Left lung (tissue), 10 donors: Measurements from ENCODE around the gene GFPT1. TPM values are rescaled to one million over a fixed set of nuclear protein-coding genes. Genes with fewer than 3 reads are reported as not detected.
"Not testable (repeated sequence)": the region's sequence is repeated elsewhere in the genome, so short reads cannot be mapped to it uniquely, and the experiment has no call there.

Experiments
- ATAC-seq: fragments of 200-7000 bp; cut with Tn5 transposase; one replicate; pipeline ENCODE4 v1.9.1; 2020; ENCODE audit warnings: moderate library complexity
- DNase-seq, 4 donors: peaks; one replicate each; pipeline ENCODE4 v3.0.0-alpha.2; 2013 to 2020
- H3K27ac ChIP-seq, 2 donors: fragments of 200-600 bp; sonication (generic) in 1 of 2; one replicate each; pipeline versions ENCODE4 v1.5.0 to v1.8.0; 2020 to 2021
- H3K27me3 ChIP-seq, 2 donors: fragments of 200-600 bp; sonication (generic) in 1 of 2; one replicate each; pipeline versions ENCODE4 v1.5.0 to v1.8.0; 2020 to 2021
- H3K36me3 ChIP-seq, 2 donors: fragments of 200-600 bp; sonication (generic) in 1 of 2; one replicate each; pipeline versions ENCODE4 v1.5.0 to v1.8.0; 2020 to 2021
- H3K4me1 ChIP-seq, 2 donors: fragments of 200-600 bp; one replicate each; pipeline ENCODE4 v1.8.0; 2021
- H3K4me3 ChIP-seq, 2 donors: fragments of 200-600 bp; sonication (generic) in 1 of 2; one replicate each; pipeline versions ENCODE4 v1.5.0 to v1.8.0; 2020 to 2021; ENCODE audit warnings: mild to moderate bottlenecking in 1 of 2
- H3K9me3 ChIP-seq, 2 donors: fragments of 200-600 bp; sonication (generic) in 1 of 2; one replicate each; pipeline versions ENCODE4 v1.5.0 to v1.8.0; 2020 to 2021
- intact Hi-C, 2 donors: fragments of 100-400 bp; cut with DNase I; formaldehyde crosslinking; loops; one replicate each; pipeline versions ENCODE4 v1.11.2 to v1.14.2; 2022
- polyA plus RNA-seq, 6 donors: library from polyadenylated mRNA; unstranded; fragments of 120-200 nt; gene quantifications; one replicate each; pipeline ENCODE4 v1.2.1, GENCODE V29; 2013; ENCODE audit not compliant: insufficient read length in 6 of 6
- total RNA-seq, 2 donors: library from RNA; stranded (reverse); fragmentation: NEBNext Ultra II Directional; extraction: Animal tissue kit (Norgen Biotek cat#: 25700); gene quantifications; one replicate each; pipeline ENCODE4 v1.2.1, GENCODE V29; 2021
- TF ChIP-seq, protein P1 (sequence below), 2 donors: fragments of 200-600 bp; sonication (generic) in 1 of 2; IDR thresholded peaks; one replicate each; pipeline versions ENCODE4 v1.5.0 to v1.8.0; 2021; ENCODE audit warnings: antibody characterized with exemption in 2 of 2
- donor health status: DM: no; HTN: yes; CAD: no.
- donor health status: DM: no; HTN: no; CAD: no.

GFPT1 gene
- total and polyA plus RNA-seq, 8 donors, result 26.3 to 95.7 (median 30.5) TPM

DNA sequence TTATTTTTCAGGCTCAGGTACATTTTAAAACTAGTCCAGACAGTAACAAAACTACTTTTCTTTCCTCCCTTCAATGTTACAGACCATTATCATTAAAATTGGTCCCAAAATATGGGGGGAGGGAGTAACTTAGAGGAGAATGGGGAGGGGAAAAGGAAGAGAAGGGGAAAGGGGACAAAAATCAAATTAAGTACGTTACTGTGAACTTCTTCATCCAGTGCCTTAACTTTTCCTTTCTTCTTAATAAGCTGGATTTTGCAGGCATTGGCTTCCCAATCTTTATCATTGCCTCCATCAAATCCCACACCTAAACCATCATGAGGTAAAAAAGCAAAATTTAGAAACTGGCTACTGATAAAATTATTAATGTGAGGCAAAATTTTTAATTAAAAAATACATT lies 17.2 kb downstream of the GFPT1 start:
- intact Hi-C loops, result no loop called here
- ATAC-seq (no peak), DNase-seq (no peak)
- Histone ChIP-seq H3K27ac (no peak overlapping the region), H3K4me3 (no peak overlapping the region), H3K9me3 (no peaks in the 10 kb centered on the region), H3K36me3 (peaks cover 0 to 88% of the 10 kb centered on the region in 2 donors), H3K4me1 (no peaks in the 10 kb centered on the region), H3K27me3 (no peaks in the 10 kb centered on the region)
- TF ChIP-seq, protein P1, sequence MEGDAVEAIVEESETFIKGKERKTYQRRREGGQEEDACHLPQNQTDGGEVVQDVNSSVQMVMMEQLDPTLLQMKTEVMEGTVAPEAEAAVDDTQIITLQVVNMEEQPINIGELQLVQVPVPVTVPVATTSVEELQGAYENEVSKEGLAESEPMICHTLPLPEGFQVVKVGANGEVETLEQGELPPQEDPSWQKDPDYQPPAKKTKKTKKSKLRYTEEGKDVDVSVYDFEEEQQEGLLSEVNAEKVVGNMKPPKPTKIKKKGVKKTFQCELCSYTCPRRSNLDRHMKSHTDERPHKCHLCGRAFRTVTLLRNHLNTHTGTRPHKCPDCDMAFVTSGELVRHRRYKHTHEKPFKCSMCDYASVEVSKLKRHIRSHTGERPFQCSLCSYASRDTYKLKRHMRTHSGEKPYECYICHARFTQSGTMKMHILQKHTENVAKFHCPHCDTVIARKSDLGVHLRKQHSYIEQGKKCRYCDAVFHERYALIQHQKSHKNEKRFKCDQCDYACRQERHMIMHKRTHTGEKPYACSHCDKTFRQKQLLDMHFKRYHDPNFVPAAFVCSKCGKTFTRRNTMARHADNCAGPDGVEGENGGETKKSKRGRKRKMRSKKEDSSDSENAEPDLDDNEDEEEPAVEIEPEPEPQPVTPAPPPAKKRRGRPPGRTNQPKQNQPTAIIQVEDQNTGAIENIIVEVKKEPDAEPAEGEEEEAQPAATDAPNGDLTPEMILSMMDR (IDR thresholded peaks at IDR 0.05), result no peak

DNA sequence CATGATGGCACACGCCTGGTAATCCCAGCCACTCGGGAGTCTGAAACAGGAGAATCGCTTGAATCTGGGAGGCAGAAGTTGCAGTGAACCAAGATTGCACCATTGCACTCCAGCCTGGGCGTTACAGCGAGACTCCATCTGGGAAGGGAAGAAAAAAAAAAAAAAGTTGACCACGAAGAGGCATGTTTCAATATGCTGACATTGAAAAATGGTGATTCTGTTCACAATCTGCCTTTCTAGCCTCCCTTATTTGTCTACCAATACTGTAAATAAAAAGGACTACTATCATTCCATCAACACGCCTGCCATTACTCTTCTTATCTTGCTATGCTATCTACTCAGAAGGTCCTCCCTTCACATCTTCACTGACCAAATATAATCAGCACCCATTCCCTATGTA lies 18.4 kb downstream of the GFPT1 start:
- no peak for DNase-seq
- H3K4me1 ChIP-seq, result no peaks in the 10 kb centered on the region
- TF ChIP-seq, protein P1 (IDR thresholded peaks at IDR 0.05), result no peak
- no peak for ATAC-seq
- intact Hi-C loops, result no loop called here
- H3K4me3 ChIP-seq, result no peak overlapping the region
- peaks cover 0 to 100% of the 10 kb centered on the region in 2 donors for H3K36me3 ChIP-seq
- no peaks in the 10 kb centered on the region for H3K27me3 ChIP-seq
- no peaks in the 10 kb centered on the region for H3K9me3 ChIP-seq
- H3K27ac ChIP-seq, result no peak overlapping the region

DNA sequence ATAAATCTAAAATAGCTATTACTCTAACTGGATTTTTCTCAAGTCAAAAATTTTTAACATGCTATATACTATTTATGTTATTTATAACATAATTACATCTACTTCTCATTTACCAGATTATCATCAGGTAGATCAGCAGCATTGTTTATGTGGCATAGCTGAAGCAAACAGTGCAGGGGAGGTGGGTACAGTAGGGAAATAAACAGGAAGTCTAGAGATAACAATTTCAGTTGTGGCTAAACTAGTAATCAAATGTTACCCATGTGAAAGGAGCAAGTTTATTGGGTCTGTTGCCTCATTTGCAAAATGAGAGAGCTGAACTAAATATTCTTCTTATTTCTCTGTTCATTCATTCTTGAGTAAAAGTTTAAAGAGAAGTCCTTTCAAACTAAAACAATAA lies 27.7 kb downstream of the GFPT1 start:
- TF ChIP-seq, protein P1 (IDR thresholded peaks at IDR 0.05), result no peak
- Histone ChIP-seq H3K36me3 (peaks cover 0 to 100% of the 10 kb centered on the region in 2 donors), H3K27ac (no peak overlapping the region), H3K4me3 (no peak overlapping the region), H3K27me3 (no peaks in the 10 kb centered on the region), H3K9me3 (no peaks in the 10 kb centered on the region), H3K4me1 (no peaks in the 10 kb centered on the region)
- intact Hi-C loops, result no loop called here
- no peak for DNase-seq
- no peak for ATAC-seq

DNA sequence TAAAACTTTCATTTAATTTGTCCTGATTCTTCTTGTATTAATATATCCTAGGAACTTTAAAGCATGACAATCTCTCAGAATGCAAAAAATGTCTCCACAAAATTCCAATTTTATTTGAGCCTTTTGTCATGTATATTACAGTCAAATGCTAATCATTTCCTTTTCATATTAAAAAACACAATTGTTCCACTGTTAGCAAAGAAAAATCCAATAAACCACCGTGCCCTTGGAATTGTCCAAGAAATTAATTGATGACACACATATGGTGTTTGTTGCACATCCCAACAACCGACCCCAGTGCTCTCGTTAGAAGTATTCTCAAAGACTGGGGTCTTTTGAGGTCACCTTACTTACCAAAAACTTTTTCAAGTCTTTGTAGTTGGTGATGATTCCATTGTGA lies 28.1 kb downstream of the GFPT1 start:
- ATAC-seq, result no peak
- TF ChIP-seq, protein P1 (IDR thresholded peaks at IDR 0.05), result no peak
- no peak overlapping the region for H3K27ac ChIP-seq
- H3K9me3 ChIP-seq, result no peaks in the 10 kb centered on the region
- H3K4me1 ChIP-seq, result no peaks in the 10 kb centered on the region
- H3K36me3 ChIP-seq, result peaks cover 0 to 100% of the 10 kb centered on the region in 2 donors
- no peaks in the 10 kb centered on the region for H3K27me3 ChIP-seq
- intact Hi-C loops, result no loop called here
- no peak for DNase-seq
- no peak overlapping the region for H3K4me3 ChIP-seq

DNA sequence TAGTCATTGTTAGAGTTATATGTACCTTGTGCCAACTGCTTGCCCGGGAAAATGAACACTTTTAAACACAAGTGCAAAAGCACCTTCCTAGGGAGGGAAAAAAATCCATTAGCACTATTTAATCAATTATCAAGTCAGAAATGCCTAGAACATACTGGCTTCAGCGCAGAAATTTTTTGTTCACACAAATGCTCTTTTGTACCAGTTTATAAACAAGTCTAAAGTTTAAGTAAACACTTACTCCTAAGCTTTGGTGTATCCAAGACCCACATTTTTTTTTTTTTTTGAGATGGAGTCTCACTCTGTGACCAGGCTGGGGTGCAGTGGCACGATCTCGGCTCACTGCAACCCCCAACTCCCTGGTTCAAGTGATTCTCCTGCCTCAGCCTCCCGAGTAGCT lies 30.6 kb downstream of the GFPT1 start:
- ATAC-seq, result no peak
- no peak overlapping the region for H3K27ac ChIP-seq
- H3K27me3 ChIP-seq, result no peaks in the 10 kb centered on the region
- no peak overlapping the region for H3K4me3 ChIP-seq
- no peaks in the 10 kb centered on the region for H3K9me3 ChIP-seq
- intact Hi-C loops, result no loop called here
- DNase-seq, result no peak
- peaks cover 0 to 100% of the 10 kb centered on the region in 2 donors for H3K36me3 ChIP-seq
- TF ChIP-seq, protein P1 (IDR thresholded peaks at IDR 0.05), result no peak
- no peaks in the 10 kb centered on the region for H3K4me1 ChIP-seq

DNA sequence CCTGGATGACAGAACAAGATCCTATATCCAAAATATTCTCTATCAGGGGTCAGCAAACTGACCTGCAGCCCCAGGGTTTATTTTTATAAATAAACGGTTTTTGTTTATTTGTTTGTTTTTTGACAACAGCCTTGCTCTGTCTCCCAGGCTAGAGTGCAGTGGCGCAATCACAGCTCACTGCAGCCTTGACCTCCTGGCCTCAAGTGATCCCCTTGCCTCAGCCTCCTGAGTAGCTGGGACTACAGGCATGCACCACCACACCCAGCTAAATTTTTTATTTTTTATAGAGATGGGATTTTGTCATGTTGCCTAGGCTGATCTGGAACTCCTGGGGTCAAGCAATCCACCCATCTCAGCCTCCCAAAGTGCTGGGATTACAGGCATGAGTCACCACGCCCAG lies 32.1 kb downstream of the GFPT1 start:
- H3K4me1 ChIP-seq, intact Hi-C loops: not testable (repeated sequence)
- peaks cover 0 to 97% of the 10 kb centered on the region in 2 donors for H3K36me3 ChIP-seq

More for the DNA sequence above, 32.1 kb downstream of the GFPT1 start:
- not testable (repeated sequence) for H3K4me3 ChIP-seq, H3K9me3 ChIP-seq, ATAC-seq, H3K27me3 ChIP-seq, H3K27ac ChIP-seq, DNase-seq
